ENCODE results near the gene EXD3.

EXD3 gene

GRCh38 chr9:137301081-137301947, 121.6 kb downstream of the EXD3 start:
- DNase-seq, result peak; percentile 41

GRCh38 chr9:137300567-137301080, 122.3 kb downstream of the EXD3 start:
- no peak for DNase-seq

GRCh38 chr9:137299938-137300337, 123.0 kb downstream of the EXD3 start:
- DNase-seq, result no peak

GRCh38 chr9:137299203-137299565, 123.8 kb downstream of the EXD3 start:
- no peak for DNase-seq

- DNase-seq, result no peak
Observed at GRCh38 chr9:137298401-137299202, 124.4 kb downstream of the EXD3 start.

GRCh38 chr9:137297966-137298365, 125.0 kb downstream of the EXD3 start:
- DNase-seq, result no peak

GRCh38 chr9:137296670-137297664, 126.0 kb downstream of the EXD3 start:
- DNase-seq, result no peak

GRCh38 chr9:137295849-137296669, 126.9 kb downstream of the EXD3 start:
- DNase-seq, result no peak

- peak; percentile 39 for DNase-seq
Observed at GRCh38 chr9:137295238-137295811, 127.6 kb downstream of the EXD3 start.

- no peak for DNase-seq
Observed at GRCh38 chr9:137294681-137295237, 128.2 kb downstream of the EXD3 start.

GRCh38 chr9:137294091-137294680, 128.8 kb downstream of the EXD3 start:
- peak; percentile 36 for DNase-seq

GRCh38 chr9:137293482-137294090, 129.4 kb downstream of the EXD3 start:
- DNase-seq, result no peak

- DNase-seq, result no peak
Observed at GRCh38 chr9:137293094-137293481, 129.9 kb downstream of the EXD3 start.

- DNase-seq, result no peak
Observed at GRCh38 chr9:137286975-137287383, 136.0 kb downstream of the EXD3 start.

GRCh38 chr9:137281345-137282116, 141.4 kb downstream of the EXD3 start:
- no peak for DNase-seq

- no peak for DNase-seq
Observed at GRCh38 chr9:137280474-137281344, 142.3 kb downstream of the EXD3 start.

GRCh38 chr9:137279741-137280473, 143.1 kb downstream of the EXD3 start:
- no peak for DNase-seq

All from GDM1 (cell line).